Caco-2 (cell line): ENCODE results near the gene MYT1. TPM values are rescaled to one million over a fixed set of nuclear protein-coding genes. Genes with fewer than 3 reads are reported as not detected.

Experiments
- BruUV-seq: library from RNA; stranded (reverse); fragments of 400-500 nt; replicated peaks from 2 replicates; lab custom pipeline; 2021; lab: Mats Ljungman, UMichigan
- CTCF ChIA-PET: fragments of 300-600 bp; sonication (Branson Sonifier 250); formaldehyde crosslinking; loops from one replicate; lab custom pipeline; 2022; ENCODE audit warnings: antibody characterized with exemption; lab: Charles Lee
- POLR2A ChIA-PET: fragments of 300-600 bp; sonication (Branson Sonifier 250); formaldehyde crosslinking; loops from one replicate; lab custom pipeline; 2022; ENCODE audit warnings: antibody characterized with exemption; lab: Charles Lee
- DNase-seq, 2 experiments: peaks; one replicate each; pipeline versions ENCODE4 v3.0.0 to v3.0.0-alpha.2; 2020 to 2022
- H3K27me3 ChIP-seq: replicated peaks from 2 replicates; pipeline ENCODE4 v1.6.0; 2011; ENCODE audit warnings: low read length; ENCODE audit not compliant: control insufficient read depth, insufficient read depth
- H3K36me3 ChIP-seq: 2 replicates; pipeline ENCODE4 v1.5.1; 2011; ENCODE audit warnings: low read length; ENCODE audit not compliant: control insufficient read depth, insufficient read depth
- H3K4me1 ChIP-seq: fragments of 250-450 bp; sonication (Bioruptor Pico); 2 replicates; pipeline ENCODE4 v1.5.1; 2020; ENCODE audit warnings: mild to moderate bottlenecking
- H3K4me3 ChIP-seq: 2 replicates; pipeline ENCODE4 v1.5.1; 2011; ENCODE audit warnings: low read depth, mild to moderate bottlenecking, control low read depth, low read length
- H3K9me3 ChIP-seq: fragments of 250-450 bp; sonication (Bioruptor Pico); 2 replicates; pipeline ENCODE4 v1.5.1; 2020; ENCODE audit warnings: mild to moderate bottlenecking, moderate library complexity
- H3K27ac Mint-ChIP-seq: one replicate; pipeline ENCODE4 v1.8.0; 2022; ENCODE audit warnings: mixed read lengths; ENCODE audit not compliant: unreplicated experiment
- H3K27me3 Mint-ChIP-seq: one replicate; pipeline ENCODE4 v1.8.0; 2022; ENCODE audit warnings: mixed read lengths; ENCODE audit not compliant: insufficient read depth, unreplicated experiment
- H3K36me3 Mint-ChIP-seq: one replicate; pipeline ENCODE4 v1.8.0; 2022; ENCODE audit warnings: mild to moderate bottlenecking, mixed read lengths; ENCODE audit not compliant: insufficient read depth, unreplicated experiment
- H3K4me1 Mint-ChIP-seq: one replicate; pipeline ENCODE4 v1.8.0; 2022; ENCODE audit warnings: low read depth, mixed read lengths; ENCODE audit not compliant: unreplicated experiment
- H3K4me3 Mint-ChIP-seq: one replicate; pipeline ENCODE4 v1.8.0; 2022; ENCODE audit warnings: mild to moderate bottlenecking, moderate library complexity, mixed read lengths; ENCODE audit not compliant: unreplicated experiment
- H3K9me3 Mint-ChIP-seq: one replicate; pipeline ENCODE4 v1.8.0; 2022; ENCODE audit warnings: mixed read lengths; ENCODE audit not compliant: unreplicated experiment
- intact Hi-C: fragments of 100-400 bp; cut with micrococcal nuclease; formaldehyde crosslinking; loops from one replicate; pipeline ENCODE4 v1.10.0; 2022; ENCODE audit not compliant: unreplicated experiment
- total RNA-seq: library from RNA; stranded (reverse); gene quantifications from 2 replicates; pipeline ENCODE4 v1.2.3, GENCODE V29; 2022
- TF ChIP-seq, protein P1 (sequence below), 2 experiments: fragments of 200-600 bp in 1 of 2; IDR thresholded peaks; 1 replicate in 1 of 2; 2 replicates in 1 of 2; pipeline versions ENCODE4 v1.5.1 to v1.8.0; 2011 to 2022; ENCODE audit warnings: antibody characterized with exemption in 1 of 2, control low read depth in 1 of 2, inconsistent platforms in 1 of 2, low read depth in 1 of 2, low read length in 1 of 2, mild to moderate bottlenecking in 1 of 2, moderate library complexity in 1 of 2; ENCODE audit not compliant: insufficient read depth in 1 of 2, severe bottlenecking in 1 of 2, unreplicated experiment in 1 of 2

MYT1 gene
- total RNA-seq, 1 experiment from 2014 or later = 0.25 TPM

DNA sequence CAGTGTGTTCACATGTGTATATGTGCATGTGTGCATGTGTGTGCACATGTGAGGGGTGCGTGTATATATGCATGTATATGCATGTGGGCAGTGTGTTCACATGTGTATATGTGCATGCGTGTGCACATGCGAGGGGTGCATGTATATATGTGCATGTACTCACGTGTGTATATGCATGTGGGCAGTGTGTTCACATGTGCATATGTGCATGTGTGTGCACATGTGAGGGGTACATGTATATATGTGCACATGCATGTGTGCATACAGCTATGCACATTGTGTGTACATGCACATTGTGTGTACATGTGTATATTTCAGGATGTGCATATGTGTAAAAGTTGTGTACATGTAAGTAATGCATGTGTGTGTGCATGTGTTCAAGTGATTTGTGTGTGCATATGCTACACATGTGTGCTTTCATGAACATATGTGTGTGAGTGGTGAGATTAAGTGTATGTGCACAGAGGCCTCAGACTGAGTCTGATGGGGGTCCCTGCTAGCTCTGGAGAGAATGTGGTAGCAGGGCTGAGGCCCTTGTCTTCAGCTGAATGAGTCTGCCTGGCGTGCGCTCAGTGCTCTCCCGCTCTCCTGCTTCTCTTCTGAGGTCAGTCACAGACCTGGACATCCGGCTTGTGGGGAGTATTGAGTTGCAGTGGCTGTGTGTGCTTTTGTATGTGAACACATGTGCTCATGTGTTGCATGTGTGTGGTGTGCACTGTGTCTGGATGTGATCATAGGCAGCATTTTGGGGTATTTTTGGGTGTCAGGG lies 19.9 kb upstream of the MYT1 start:
- H3K36me3 Mint-ChIP-seq = no peaks in the 10 kb centered on the region
- no peaks in the 10 kb centered on the region; the same call in 1 of the 2 replicates for H3K27me3 ChIP-seq
- H3K27me3 Mint-ChIP-seq = peaks cover 13% of the 10 kb centered on the region
- no peaks in the 10 kb centered on the region for H3K36me3 ChIP-seq
- TF ChIP-seq, protein P1, sequence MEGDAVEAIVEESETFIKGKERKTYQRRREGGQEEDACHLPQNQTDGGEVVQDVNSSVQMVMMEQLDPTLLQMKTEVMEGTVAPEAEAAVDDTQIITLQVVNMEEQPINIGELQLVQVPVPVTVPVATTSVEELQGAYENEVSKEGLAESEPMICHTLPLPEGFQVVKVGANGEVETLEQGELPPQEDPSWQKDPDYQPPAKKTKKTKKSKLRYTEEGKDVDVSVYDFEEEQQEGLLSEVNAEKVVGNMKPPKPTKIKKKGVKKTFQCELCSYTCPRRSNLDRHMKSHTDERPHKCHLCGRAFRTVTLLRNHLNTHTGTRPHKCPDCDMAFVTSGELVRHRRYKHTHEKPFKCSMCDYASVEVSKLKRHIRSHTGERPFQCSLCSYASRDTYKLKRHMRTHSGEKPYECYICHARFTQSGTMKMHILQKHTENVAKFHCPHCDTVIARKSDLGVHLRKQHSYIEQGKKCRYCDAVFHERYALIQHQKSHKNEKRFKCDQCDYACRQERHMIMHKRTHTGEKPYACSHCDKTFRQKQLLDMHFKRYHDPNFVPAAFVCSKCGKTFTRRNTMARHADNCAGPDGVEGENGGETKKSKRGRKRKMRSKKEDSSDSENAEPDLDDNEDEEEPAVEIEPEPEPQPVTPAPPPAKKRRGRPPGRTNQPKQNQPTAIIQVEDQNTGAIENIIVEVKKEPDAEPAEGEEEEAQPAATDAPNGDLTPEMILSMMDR (IDR thresholded peaks at IDR 0.05; ENCODE audit: insufficient read depth in 1 of 2, low read depth in 1 of 2, low read length in 1 of 2, severe bottlenecking in 1 of 2, unreplicated experiment in 1 of 2) = no peak
- H3K4me1 Mint-ChIP-seq = peaks cover 7% of the 10 kb centered on the region
- peaks cover 18% of the 10 kb centered on the region for H3K9me3 Mint-ChIP-seq
- intact Hi-C loops = no loop called here
- DNase-seq = peak in 1 of 2 experiments; percentile 34
- POLR2A ChIA-PET = no interaction called here
- peaks cover 24% of the 10 kb centered on the region for H3K9me3 ChIP-seq
- H3K4me3 Mint-ChIP-seq = no peak overlapping the region
- H3K4me1 ChIP-seq = no peaks in the 10 kb centered on the region
- CTCF ChIA-PET = interaction anchor here (0.9 kb wide), 1 partner anchor 11 kb away, joined by 3 read pairs; no protein-coding TSS in a partner anchor
- BruUV-seq = no TSS peak
- no peak overlapping the region for H3K4me3 ChIP-seq
- H3K27ac Mint-ChIP-seq = no peak overlapping the region

DNA sequence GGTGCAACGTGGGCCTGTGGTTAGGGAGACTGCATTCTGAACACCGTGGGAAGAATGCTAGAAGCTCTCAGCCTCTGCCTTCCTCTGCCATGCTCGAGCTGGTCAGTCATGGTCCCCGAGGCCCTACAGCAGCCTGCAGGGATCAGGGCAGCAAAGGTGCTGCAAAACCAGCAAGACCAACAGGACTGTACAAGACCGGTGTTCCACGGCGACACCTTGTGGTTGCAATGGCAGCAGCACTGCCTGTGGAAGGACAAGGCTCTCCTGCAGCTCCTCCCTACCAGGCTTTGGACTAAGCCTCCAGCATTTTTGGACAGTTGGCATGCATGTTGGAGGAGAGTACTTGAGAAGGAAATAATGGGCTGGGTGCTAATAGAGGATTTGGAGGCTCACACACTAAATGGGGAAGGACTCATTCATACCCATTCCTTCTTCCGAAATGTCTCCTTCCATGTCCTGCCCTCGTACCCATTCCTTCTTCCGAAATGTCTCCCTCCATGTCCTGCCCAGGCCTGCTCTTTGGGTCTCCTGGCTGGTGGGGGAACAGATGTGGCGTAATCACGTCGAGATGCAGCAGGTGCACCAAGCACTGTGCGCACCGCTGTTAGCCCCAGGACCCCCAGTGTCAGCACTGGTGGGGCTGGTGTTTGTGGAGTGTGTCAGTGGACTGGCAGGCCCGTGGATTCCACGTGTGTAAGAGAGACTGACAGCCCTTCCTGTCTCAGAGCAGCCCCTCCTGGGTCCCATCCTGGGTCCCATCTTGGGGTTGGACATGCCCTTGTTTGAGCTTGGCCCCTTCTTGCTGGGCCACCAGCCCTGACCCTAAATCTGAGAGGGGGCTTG lies 18.6 kb upstream of the MYT1 start:
- ChIA-PET POLR2A (no interaction called here), CTCF (no interaction called here)
- H3K4me3 ChIP-seq = no peak overlapping the region
- H3K36me3 ChIP-seq = no peaks in the 10 kb centered on the region
- TF ChIP-seq, protein P1 (IDR thresholded peaks at IDR 0.05; ENCODE audit: insufficient read depth in 1 of 2, low read depth in 1 of 2, low read length in 1 of 2, severe bottlenecking in 1 of 2, unreplicated experiment in 1 of 2) = peak; percentile 21 to 28
- no peaks in the 10 kb centered on the region for H3K4me1 ChIP-seq
- peaks cover 24% of the 10 kb centered on the region for H3K9me3 ChIP-seq
- Mint-ChIP-seq H3K36me3 (no peaks in the 10 kb centered on the region), H3K4me1 (peaks cover 3% of the 10 kb centered on the region), H3K27me3 (peaks cover 10% of the 10 kb centered on the region), H3K4me3 (no peak overlapping the region), H3K27ac (no peak overlapping the region), H3K9me3 (peaks cover 18% of the 10 kb centered on the region)
- no peaks in the 10 kb centered on the region; the same call in 1 of the 2 replicates for H3K27me3 ChIP-seq
- intact Hi-C loops = no loop called here
- DNase-seq = peak; percentile 54 to 60
- no TSS peak for BruUV-seq

DNA sequence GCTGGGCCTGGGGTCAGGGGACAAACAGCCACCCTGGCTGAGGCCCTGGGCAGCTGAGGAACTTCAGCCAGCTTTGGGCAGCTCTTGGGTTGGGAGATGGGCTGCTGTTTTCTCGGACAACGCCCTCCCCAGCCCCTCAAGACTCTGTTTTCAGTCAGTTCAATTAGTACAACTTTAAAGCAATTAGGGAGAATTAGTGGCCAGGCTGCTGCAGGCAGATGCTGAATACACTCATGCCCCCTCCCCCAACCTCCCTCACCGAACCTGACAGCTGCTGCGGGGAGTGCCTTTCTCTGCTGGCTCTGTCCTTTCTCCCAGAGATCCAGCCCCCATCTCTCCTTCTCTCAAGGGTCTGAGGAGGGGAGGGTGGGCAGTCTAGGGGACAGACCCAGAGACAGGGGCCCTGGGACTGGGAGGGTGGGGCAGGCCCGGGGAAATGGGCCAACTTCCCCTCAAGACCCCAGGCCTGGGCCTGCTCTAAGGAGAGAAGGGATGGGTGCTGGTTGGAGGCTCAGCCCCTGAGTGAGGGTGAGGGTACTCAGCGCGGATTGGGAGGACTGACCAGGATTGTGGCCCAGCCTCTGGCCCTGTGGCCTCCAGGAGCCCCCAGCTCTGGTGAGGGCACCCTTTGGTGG lies 17.8 kb upstream of the MYT1 start:
- DNase-seq = peak in 1 of 2 experiments; percentile 35
- POLR2A ChIA-PET = no interaction called here
- Mint-ChIP-seq H3K9me3 (peaks cover 18% of the 10 kb centered on the region), H3K4me3 (no peak overlapping the region), H3K27ac (no peak overlapping the region), H3K4me1 (no peaks in the 10 kb centered on the region), H3K27me3 (peaks cover 13% of the 10 kb centered on the region), H3K36me3 (no peaks in the 10 kb centered on the region)
- Histone ChIP-seq H3K36me3 (no peaks in the 10 kb centered on the region), H3K9me3 (peaks cover 24% of the 10 kb centered on the region), H3K27me3 (no peaks in the 10 kb centered on the region; the same call in 1 of the 2 replicates), H3K4me3 (no peak overlapping the region), H3K4me1 (no peaks in the 10 kb centered on the region)
- TF ChIP-seq, protein P1 (IDR thresholded peaks at IDR 0.05; ENCODE audit: insufficient read depth in 1 of 2, low read depth in 1 of 2, low read length in 1 of 2, severe bottlenecking in 1 of 2, unreplicated experiment in 1 of 2) = no peak
- BruUV-seq = no TSS peak
- intact Hi-C loops = no loop called here
- CTCF ChIA-PET = no interaction called here
